ENCODE measurements around the gene LSM11. TPM values are rescaled to one million over a fixed set of nuclear protein-coding genes. Genes with fewer than 3 reads are reported as not detected.

LSM11 gene
- total RNA-seq, 1 donor from 2014 or later, result 10.6 TPM

DNA sequence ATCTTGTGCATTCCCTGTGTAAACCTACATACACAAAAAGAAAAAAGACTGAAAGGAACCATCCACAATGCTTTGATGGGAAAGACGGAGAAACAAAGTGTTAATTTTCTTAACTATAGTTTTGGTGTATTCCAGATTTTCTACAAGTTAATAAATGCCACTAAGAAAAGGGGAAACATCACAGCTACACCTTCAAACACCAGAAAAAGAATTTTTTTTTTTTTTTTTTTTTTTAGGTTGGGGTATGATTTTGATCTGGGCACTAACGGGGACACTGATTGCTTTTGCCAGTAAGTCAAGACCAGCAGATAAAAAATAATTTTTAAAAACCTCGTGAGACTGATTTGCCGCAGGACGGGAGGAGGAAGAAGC, 12.6 kb upstream of the LSM11 start:
- TF ChIP-seq, protein P1, sequence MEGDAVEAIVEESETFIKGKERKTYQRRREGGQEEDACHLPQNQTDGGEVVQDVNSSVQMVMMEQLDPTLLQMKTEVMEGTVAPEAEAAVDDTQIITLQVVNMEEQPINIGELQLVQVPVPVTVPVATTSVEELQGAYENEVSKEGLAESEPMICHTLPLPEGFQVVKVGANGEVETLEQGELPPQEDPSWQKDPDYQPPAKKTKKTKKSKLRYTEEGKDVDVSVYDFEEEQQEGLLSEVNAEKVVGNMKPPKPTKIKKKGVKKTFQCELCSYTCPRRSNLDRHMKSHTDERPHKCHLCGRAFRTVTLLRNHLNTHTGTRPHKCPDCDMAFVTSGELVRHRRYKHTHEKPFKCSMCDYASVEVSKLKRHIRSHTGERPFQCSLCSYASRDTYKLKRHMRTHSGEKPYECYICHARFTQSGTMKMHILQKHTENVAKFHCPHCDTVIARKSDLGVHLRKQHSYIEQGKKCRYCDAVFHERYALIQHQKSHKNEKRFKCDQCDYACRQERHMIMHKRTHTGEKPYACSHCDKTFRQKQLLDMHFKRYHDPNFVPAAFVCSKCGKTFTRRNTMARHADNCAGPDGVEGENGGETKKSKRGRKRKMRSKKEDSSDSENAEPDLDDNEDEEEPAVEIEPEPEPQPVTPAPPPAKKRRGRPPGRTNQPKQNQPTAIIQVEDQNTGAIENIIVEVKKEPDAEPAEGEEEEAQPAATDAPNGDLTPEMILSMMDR (IDR thresholded peaks at IDR 0.05), result no peak
- Mint-ChIP-seq H3K4me1 (ENCODE audit: low read depth) (peaks cover 17% of the 10 kb centered on the region), H3K36me3 (ENCODE audit: low read depth) (peaks cover 4% of the 10 kb centered on the region), H3K27ac (ENCODE audit: unreplicated experiment) (peak overlapping the region; percentile 98), H3K9me3 (ENCODE audit: low read depth) (no peaks in the 10 kb centered on the region), H3K27me3 (ENCODE audit: low read depth) (no peaks in the 10 kb centered on the region), H3K4me3 (ENCODE audit: unreplicated experiment) (peak overlapping the region; percentile 96)
- DNase-seq (ENCODE audit: low spot score), result no peak

DNA sequence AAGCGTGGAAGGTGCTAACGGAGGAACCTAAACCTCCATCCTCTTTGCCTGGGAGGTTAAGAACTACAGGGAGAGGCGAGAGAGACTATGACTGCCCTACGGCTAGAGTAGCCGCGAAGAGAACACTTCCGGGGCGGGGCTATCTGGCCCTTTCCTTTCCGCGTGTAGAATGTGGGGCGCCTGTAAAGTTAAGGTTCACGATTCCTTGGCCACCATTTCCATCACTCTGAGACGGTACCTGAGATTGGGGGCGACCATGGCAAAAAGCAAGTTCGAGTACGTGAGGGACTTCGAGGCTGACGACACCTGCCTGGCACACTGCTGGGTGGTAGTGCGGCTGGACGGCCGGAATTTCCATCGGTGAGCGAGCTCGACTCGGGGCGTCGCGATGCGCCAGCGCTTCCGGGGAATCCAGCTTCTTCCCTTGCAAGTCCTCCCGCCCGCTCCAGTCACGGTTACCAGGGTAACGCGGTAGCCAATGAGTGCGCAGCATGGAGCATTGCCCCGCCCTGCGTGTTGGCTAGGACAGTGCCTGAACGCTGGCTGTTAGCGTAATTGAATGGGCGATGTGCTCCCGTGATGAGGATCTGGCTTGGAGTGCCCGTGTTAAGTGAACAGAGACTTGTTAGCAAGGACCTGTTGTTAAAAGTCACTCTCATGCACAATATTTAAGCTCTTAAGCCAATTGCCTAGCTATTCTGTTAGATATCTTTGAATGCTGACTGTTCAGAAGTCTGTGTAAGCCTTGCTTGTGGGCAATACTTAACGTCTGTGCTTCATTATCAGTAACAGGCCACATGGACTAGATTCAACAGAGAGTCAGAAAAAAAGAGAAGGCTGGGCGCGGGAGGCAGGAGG, 12.0 kb upstream of the LSM11 start, which contains the start of gene THG1L:
THG1L (plus strand) TSS at position 149 of the 858 bp plus-strand sequence; CDS start at position 170, 21 bp downstream.
- H3K36me3 Mint-ChIP-seq (ENCODE audit: low read depth), result peaks cover 2% of the 10 kb centered on the region
- H3K27ac Mint-ChIP-seq (ENCODE audit: unreplicated experiment), result peak within 1 kb of the TSS; percentile 98
- peaks cover 17% of the 10 kb centered on the region for H3K4me1 Mint-ChIP-seq (ENCODE audit: low read depth)
- TF ChIP-seq, protein P1 (IDR thresholded peaks at IDR 0.05), result no peak
- DNase-seq (ENCODE audit: low spot score), result peak; percentile 99
- H3K27me3 Mint-ChIP-seq (ENCODE audit: low read depth), result no peaks in the 10 kb centered on the region
- H3K9me3 Mint-ChIP-seq (ENCODE audit: low read depth), result no peaks in the 10 kb centered on the region
- H3K4me3 Mint-ChIP-seq (ENCODE audit: unreplicated experiment), result peak within 1 kb of the TSS; percentile 96

DNA sequence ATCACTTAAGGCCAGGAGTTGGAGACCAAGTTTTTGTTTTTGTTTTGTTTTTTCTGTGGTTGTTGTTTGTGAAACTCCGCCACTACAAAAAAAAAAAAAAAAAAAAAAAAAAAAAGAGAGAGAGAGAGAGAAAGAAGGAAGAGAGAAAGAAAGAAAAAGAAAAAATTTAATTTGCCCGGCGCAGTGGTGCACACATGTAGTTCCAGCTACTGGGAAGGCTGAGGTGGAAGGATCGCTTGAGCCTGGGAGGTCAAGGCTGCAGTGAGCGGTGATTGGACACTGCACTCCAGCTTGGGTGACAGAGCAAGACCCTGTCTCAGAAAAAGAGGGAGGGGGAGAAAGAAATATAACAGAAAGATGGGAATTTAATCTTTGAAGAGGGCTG, 11.4 kb upstream of the LSM11 start:
- Mint-ChIP-seq H3K4me1 (ENCODE audit: low read depth) (peaks cover 17% of the 10 kb centered on the region), H3K27ac (ENCODE audit: unreplicated experiment) (peak overlapping the region; percentile 98), H3K9me3 (ENCODE audit: low read depth) (no peaks in the 10 kb centered on the region)

DNA sequence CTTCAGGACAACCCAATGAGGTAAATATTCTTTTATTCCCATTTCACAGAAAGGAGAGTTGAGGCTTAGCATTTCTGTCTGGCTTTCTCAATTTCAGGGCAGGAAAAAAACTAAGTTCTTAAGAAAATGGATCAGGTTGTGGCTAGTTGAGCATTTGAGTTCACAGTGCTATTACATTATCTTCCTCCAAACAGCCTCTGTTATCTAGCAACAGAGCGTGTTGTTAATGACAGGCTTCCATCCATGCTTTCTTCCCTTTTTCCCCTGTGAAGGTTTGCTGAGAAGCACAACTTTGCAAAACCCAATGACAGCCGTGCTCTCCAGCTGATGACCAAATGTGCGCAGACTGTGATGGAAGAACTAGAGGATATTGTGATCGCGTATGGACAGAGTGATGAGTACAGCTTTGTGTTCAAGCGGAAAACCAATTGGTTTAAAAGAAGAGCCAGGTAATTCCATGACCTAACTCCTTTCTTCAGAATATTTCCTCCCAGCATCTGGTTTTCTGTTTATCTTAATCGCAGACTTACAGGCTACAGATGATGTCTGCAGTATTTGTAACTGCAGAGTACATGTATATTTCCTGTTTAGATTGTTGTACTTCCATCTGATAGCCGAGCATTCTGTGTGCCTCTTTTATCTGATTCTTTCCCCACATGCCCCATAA, 10.8 kb upstream of the LSM11 start:
- TF ChIP-seq, protein P1 (IDR thresholded peaks at IDR 0.05), result no peak
- Mint-ChIP-seq H3K4me1 (ENCODE audit: low read depth) (peaks cover 17% of the 10 kb centered on the region), H3K27ac (ENCODE audit: unreplicated experiment) (no peak overlapping the region), H3K36me3 (ENCODE audit: low read depth) (peaks cover 3% of the 10 kb centered on the region), H3K4me3 (ENCODE audit: unreplicated experiment) (no peak overlapping the region), H3K9me3 (ENCODE audit: low read depth) (no peaks in the 10 kb centered on the region), H3K27me3 (ENCODE audit: low read depth) (no peaks in the 10 kb centered on the region)
- no peak for DNase-seq (ENCODE audit: low spot score)

More for the DNA sequence above, 11.4 kb upstream of the LSM11 start:
- TF ChIP-seq, protein P1 (IDR thresholded peaks at IDR 0.05), result no peak
- Mint-ChIP-seq H3K4me3 (ENCODE audit: unreplicated experiment) (peak overlapping the region; percentile 96), H3K27me3 (ENCODE audit: low read depth) (no peaks in the 10 kb centered on the region), H3K36me3 (ENCODE audit: low read depth) (peaks cover 2% of the 10 kb centered on the region)
- no peak for DNase-seq (ENCODE audit: low spot score)

DNA sequence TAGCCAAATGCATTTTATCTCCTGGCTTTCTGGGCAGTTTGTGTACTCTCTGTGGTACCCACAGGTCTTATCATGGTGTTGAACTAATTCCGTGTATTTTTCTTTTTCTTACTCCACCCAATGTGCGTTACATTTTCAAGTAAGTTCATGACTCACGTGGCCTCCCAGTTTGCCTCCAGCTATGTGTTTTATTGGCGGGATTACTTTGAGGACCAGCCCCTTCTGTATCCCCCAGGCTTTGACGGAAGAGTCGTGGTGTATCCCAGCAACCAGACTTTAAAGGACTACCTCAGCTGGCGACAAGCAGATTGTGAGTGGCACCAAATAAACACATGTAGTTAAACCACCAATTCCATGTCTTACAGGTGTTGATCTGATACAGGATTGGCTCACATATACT, 9.1 kb upstream of the LSM11 start:
- no peaks in the 10 kb centered on the region for H3K9me3 Mint-ChIP-seq (ENCODE audit: low read depth)
- TF ChIP-seq, protein P1 (IDR thresholded peaks at IDR 0.05), result no peak
- no peaks in the 10 kb centered on the region for H3K27me3 Mint-ChIP-seq (ENCODE audit: low read depth)
- no peak overlapping the region for H3K4me3 Mint-ChIP-seq (ENCODE audit: unreplicated experiment)
- H3K36me3 Mint-ChIP-seq (ENCODE audit: low read depth), result peaks cover 7% of the 10 kb centered on the region
- no peak for DNase-seq (ENCODE audit: low spot score)
- peaks cover 17% of the 10 kb centered on the region for H3K4me1 Mint-ChIP-seq (ENCODE audit: low read depth)
- H3K27ac Mint-ChIP-seq (ENCODE audit: unreplicated experiment), result no peak overlapping the region
